GM15510 (cell line): ENCODE measurements around the gene EFNA5.

Experiments
- POLR2A ChIP-seq: IDR thresholded peaks from 3 replicates; pipeline ENCODE4 v1.6.1; 2011; ENCODE audit warnings: borderline replicate concordance; ENCODE audit not compliant: insufficient read length; ENCODE audit errors: extremely low read depth

EFNA5 gene

GRCh38 chr5:107636068-107636467 lies 34.7 kb downstream of the EFNA5 start:
- no peak for TF ChIP-seq POLR2A

DNA sequence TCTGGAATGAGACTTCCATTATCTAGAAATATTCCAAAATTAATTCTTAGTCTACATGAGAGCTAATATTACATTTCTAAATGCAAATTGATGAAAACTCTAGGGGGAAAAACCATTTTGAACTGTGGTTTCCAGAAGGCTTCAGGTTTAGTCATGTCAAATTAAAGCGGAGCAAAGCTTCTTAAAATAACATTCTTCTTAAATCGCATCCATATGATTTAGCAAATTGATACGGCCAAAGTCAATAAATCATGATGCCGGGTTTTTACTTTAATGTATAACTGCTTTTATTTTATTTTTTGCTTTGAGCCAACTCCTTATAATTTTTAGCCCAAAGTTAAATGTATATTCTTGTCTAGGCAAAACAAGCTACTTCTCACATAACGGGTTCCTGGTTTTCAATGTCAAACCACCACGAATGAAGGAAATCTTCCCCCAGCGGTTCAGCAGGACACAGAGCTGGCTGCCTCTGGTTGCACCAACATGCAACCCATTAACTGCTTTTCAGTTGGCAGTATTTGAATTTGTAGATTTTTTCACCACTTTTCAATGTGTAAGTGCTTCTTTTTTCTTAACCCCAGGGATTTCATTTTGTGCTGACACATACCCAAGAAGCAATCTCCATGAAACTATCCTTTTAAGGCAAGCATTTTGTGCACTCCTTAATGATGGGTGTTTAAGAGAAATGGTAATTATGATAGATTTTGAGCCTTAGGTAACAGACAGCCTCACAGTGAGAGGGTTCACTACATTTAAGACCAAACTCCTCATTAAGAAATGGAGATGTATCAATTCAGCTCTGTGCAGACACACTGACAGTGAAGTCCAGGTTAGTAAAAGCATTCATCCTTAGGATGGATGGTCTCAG lies 35.5 kb downstream of the EFNA5 start:
- no peak for TF ChIP-seq POLR2A

DNA sequence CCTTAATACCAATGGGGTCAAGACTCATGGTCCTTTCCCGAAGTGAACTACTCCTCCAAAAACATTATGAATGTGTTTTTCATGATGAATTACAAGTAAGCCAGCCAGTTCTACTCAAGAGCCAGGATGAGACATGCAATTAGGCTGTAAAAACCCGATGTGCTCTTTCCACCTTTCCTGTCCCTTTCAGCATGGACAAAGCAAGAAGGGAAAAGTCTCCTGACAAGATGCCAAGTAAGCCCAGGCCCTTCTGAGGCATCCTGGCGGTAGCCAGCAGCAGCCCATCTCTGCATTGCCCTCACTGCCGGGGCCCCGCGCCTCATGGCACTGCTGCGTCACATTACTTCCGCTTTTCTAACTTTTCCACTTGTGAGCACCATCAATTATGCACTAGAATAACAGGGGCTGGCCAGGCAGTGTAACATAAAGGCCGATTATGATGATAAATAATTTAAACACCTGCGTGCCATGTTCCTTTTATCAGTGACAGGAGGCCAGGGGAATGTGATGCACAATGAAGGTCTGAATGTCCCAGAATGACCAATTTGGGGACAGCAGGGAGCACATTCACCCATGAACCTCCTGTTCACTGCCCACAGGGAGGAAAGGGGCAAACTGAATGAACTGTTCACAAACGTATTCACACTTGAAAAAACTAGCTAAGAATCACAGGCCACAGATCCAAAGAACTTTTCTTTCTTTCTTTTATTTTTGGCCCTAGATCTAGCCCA lies 37.4 kb downstream of the EFNA5 start:
- TF ChIP-seq POLR2A, result no peak

DNA sequence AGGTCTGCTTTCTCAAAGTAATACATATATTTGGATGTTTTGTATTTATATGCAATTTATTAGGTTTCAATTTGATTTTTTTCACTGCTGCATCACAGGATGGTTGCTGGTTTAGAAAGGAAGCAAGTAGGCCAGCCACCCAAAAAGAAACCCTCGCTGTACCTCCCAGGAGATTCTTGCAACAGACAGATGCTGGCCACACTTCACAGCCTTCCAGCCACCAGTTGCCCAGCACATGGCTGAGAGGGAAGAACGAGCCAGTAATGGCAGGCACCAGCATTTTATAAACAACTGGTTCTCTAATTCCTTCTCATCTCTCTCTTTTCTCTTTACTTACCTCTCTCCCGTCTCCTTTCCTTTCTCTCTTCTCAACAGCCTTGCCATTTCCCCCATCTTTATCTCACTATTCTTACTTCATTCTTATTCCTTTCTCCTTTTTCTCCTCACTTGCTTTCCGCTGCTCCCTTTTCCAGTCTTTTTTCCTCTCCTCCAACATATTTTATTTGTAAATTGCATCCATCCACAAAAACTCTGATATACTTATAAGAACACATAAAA lies 38.9 kb downstream of the EFNA5 start:
- no peak for TF ChIP-seq POLR2A

DNA sequence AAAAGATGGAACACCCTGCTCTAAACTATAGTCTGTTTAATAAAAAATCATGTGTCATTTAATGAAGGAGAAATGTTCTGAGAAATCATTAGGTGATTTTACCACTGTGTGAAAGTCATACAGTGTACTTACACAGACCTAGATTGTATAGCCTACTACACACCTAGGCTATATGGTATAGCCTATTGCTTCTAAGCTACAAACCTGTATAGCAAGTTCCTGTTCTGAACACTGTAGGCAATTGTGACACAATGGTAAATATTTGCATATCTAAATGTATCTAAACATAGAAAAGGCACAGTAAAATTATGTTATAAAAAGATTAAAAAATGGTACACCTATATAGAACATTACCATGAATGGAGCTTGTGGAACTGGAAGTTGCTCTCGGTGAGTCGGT lies 40.6 kb downstream of the EFNA5 start:
- no peak for TF ChIP-seq POLR2A

GRCh38 chr5:107624235-107624634 lies 46.5 kb downstream of the EFNA5 start:
- no peak for TF ChIP-seq POLR2A

GRCh38 chr5:107621089-107621488 lies 49.6 kb downstream of the EFNA5 start:
- TF ChIP-seq POLR2A, result no peak

GRCh38 chr5:107619781-107620180 lies 51.0 kb downstream of the EFNA5 start:
- TF ChIP-seq POLR2A, result no peak

GRCh38 chr5:107618242-107618641 lies 52.5 kb downstream of the EFNA5 start:
- no peak for TF ChIP-seq POLR2A

- no peak for TF ChIP-seq POLR2A
Measured at GRCh38 chr5:107617052-107617451, 53.7 kb downstream of the EFNA5 start.

- no peak for TF ChIP-seq POLR2A
Measured at GRCh38 chr5:107616213-107616612, 54.5 kb downstream of the EFNA5 start.

GRCh38 chr5:107615299-107615817 lies 55.4 kb downstream of the EFNA5 start:
- TF ChIP-seq POLR2A, result no peak

DNA sequence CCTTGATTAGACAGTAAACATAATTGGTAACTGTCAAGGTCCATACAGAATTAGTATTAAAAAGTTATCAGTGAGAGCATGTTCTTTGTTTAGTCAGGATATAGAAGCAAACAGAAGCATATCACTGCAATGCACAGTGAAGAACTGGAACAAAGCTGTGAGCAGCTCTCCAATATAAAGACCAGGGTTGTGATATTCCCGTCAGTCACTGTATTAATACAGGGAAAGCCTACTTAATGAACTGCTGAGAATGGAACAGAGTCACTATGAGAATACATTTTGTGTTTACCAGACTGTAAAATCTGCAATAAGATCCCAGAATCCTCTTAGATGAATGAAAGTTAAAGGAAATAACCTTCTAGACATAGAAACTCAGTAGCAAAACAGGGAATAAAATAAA lies 58.2 kb downstream of the EFNA5 start:
- TF ChIP-seq POLR2A, result no peak

DNA sequence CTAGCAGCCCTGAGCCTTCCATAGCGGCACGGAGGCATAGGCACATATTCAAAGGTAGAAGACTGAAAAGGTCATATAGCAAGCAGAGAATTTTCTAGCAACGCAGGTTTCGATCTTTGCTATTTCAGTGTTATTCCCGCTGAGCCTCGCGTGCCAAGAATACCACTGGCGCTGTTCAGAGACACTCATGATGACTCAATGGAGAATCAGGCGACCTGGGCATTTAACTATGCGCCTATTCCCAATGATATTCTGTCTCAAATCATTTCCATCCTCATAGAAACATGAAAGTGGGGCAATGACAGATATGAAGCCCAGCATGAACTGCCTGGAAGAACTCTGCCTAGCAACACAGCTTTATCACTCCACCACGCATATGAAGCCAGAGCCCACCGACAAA lies 59.9 kb downstream of the EFNA5 start:
- no peak for TF ChIP-seq POLR2A

DNA sequence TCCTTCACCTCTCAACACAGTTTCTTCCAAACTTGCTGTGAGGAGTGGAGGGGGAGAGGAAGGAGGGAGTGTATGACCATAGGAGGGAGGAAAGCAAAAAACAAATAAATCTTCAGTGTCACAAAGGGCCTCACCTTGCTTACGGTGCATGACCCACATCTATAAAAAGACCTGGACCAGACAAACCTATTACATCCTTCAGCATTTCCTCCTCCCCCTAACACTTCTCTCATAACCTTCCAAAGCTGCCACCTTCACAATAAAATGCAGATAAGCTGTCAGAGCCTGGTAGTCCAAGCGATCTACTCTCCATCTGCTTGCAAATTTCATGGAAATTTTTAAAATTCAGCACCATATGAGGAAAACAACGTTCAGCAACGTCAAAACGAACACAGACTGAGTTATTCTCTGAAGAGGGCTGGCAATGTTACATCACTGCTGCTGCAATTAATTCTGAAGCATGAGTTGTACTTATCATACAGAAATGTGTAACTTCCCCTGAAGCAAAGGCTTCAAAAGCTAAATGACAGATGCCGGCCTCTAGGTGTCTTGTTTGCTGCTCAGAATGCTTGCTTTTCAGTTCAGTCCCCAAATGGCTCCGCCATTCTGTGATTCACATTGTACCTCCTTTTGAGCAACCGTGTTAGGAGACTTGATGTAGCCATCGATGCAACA lies 62.9 kb downstream of the EFNA5 start:
- TF ChIP-seq POLR2A, result no peak
